Erythroblast (primary cell): ENCODE results near the gene AMER2.

ENCODE experiments used
- GATA1 ChIP-seq: IDR thresholded peaks from 2 replicates; pipeline ENCODE4 v1.6.1; 2011; ENCODE audit warnings: low read depth, mild to moderate bottlenecking, control low read depth, low read length, moderate library complexity
- POLR2A ChIP-seq: IDR thresholded peaks from 2 replicates; pipeline ENCODE4 v1.6.1; 2011; ENCODE audit warnings: mild to moderate bottlenecking, low read length

DNA sequence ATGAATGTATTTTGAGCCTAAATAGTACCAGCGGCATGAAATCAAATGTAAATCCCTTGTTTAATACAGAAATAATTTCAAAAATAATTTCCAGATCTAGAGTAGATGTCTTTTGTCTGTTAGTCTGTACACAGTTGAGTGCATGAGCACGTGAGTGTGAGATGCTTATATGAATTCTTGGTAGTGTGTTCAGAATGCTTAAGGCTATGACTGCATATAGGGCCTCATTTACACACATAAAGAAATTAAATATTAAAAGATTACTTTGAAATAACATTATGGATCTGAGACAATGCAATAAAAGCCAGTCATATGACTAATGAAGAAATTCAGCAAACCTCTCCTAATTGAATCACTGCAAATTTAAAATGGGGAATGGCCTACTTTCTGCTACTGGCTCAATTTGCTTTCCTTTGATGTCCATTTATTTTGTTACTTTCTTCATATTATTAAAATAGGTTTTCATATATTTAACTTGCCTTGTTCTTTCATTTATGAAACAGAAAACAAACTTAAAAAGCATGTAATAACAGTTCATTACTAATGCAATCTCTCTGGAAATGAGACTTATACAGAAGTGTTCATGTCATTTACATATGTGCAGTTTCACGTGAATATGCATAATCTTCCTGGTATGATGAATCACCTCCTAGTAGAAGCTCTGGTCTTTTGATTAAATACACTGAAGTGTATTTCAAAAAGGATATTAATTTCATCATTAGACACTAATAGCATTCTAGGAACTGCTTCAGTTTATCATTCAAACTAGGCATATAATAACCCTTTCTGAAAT is 4.5 kb downstream of the AMER2 start:
- TF ChIP-seq POLR2A = no peak
- TF ChIP-seq GATA1 = no peak
